ENCODE measurements around the gene PTCD1.
"Not testable (repeated sequence)": the region's sequence is repeated elsewhere in the genome, so short reads cannot be mapped to it uniquely, and the experiment has no call there.

- TF ChIP-seq, protein P1, sequence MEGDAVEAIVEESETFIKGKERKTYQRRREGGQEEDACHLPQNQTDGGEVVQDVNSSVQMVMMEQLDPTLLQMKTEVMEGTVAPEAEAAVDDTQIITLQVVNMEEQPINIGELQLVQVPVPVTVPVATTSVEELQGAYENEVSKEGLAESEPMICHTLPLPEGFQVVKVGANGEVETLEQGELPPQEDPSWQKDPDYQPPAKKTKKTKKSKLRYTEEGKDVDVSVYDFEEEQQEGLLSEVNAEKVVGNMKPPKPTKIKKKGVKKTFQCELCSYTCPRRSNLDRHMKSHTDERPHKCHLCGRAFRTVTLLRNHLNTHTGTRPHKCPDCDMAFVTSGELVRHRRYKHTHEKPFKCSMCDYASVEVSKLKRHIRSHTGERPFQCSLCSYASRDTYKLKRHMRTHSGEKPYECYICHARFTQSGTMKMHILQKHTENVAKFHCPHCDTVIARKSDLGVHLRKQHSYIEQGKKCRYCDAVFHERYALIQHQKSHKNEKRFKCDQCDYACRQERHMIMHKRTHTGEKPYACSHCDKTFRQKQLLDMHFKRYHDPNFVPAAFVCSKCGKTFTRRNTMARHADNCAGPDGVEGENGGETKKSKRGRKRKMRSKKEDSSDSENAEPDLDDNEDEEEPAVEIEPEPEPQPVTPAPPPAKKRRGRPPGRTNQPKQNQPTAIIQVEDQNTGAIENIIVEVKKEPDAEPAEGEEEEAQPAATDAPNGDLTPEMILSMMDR (IDR thresholded peaks at IDR 0.05; ENCODE audit: low read depth, low read length, poor library complexity, severe bottlenecking): not testable (repeated sequence)
- not testable (repeated sequence) for TF ChIP-seq EZH2phosphoT487 (IDR thresholded peaks at IDR 0.05; ENCODE audit: borderline replicate concordance, low read length)
Measured at GRCh38 chr7:99379693-99380031, 58.9 kb downstream of the PTCD1 start.

Measured in DOHH2 (cell line).